Amygdala (tissue), 56 donors: ENCODE measurements around the gene MRPL24.

ENCODE experiments used
- DNase-seq, 56 donors: peaks; one replicate each; lab custom pipeline; 2025; lab: John Stamatoyannopoulos, UW

MRPL24 gene

GRCh38 chr1:156694690-156694962, 46.3 kb downstream of the MRPL24 start:
- no peak for DNase-seq

GRCh38 chr1:156693848-156694689, 46.8 kb downstream of the MRPL24 start:
- no peak for DNase-seq

GRCh38 chr1:156692925-156693847, 47.7 kb downstream of the MRPL24 start:
- no peak for DNase-seq

GRCh38 chr1:156692441-156692924, 48.4 kb downstream of the MRPL24 start:
- DNase-seq: no peak

- no peak for DNase-seq
These were observed 49.0 kb downstream of the MRPL24 start for GRCh38 chr1:156691665-156692440.

GRCh38 chr1:156691191-156691590, 49.7 kb downstream of the MRPL24 start:
- no peak for DNase-seq

- no peak for DNase-seq
These were observed 50.2 kb downstream of the MRPL24 start for GRCh38 chr1:156690675-156691036.

GRCh38 chr1:156689953-156690674, 50.8 kb downstream of the MRPL24 start:
- DNase-seq: no peak

GRCh38 chr1:156689035-156689952, 51.6 kb downstream of the MRPL24 start:
- DNase-seq: peak in 47 of 56 donors; percentile 12 to 75 (median 40)
